OCI-LY1 (cell line): Measurements from ENCODE around the gene AZU1.

ENCODE experiments used
- H2AFZ ChIP-seq: fragments of 200-600 bp; sonication (generic), shearing (Covaris generic); 2 replicates; pipeline ENCODE4 v1.6.0; 2014; ENCODE audit warnings: antibody characterized with exemption, mild to moderate bottlenecking, low read length
- H3F3A ChIP-seq: fragments of 200-600 bp; sonication (generic), shearing (Covaris generic); 2 replicates; pipeline ENCODE4 v1.6.0; 2014; ENCODE audit warnings: mild to moderate bottlenecking, antibody characterized with exemption, low read length, moderate library complexity; ENCODE audit not compliant: insufficient read depth
- H3K27ac ChIP-seq: fragments of 200-600 bp; sonication (generic); 2 replicates; pipeline ENCODE4 v1.5.1; 2014; ENCODE audit warnings: low read length, mixed run types, mild to moderate bottlenecking, low read depth; ENCODE audit not compliant: poor library complexity, severe bottlenecking
- H3K27me3 ChIP-seq: fragments of 200-600 bp; sonication (generic); 2 replicates; pipeline ENCODE4 v1.6.0; 2014; ENCODE audit warnings: antibody characterized with exemption, mild to moderate bottlenecking, low read length, moderate library complexity; ENCODE audit not compliant: insufficient read depth
- H3K36me3 ChIP-seq: fragments of 200-600 bp; sonication (generic); 2 replicates; pipeline ENCODE4 v1.6.1; 2014; ENCODE audit warnings: mild to moderate bottlenecking, antibody characterized with exemption, low read length, moderate library complexity, mixed read lengths; ENCODE audit not compliant: insufficient read depth
- H3K4me1 ChIP-seq: fragments of 200-600 bp; sonication (generic); 2 replicates; pipeline ENCODE4 v1.5.1; 2014; ENCODE audit warnings: mild to moderate bottlenecking, low read length, moderate library complexity; ENCODE audit not compliant: insufficient read depth, severe bottlenecking
- H3K4me2 ChIP-seq: fragments of 200-600 bp; sonication (generic), shearing (Covaris generic); 2 replicates; pipeline ENCODE4 v1.6.1; 2014; ENCODE audit warnings: low read length
- H3K4me3 ChIP-seq: fragments of 200-600 bp; sonication (generic); 2 replicates; pipeline ENCODE4 v1.5.1; 2014; ENCODE audit warnings: low read length, low read depth, mild to moderate bottlenecking, mixed read lengths; ENCODE audit not compliant: poor library complexity, severe bottlenecking
- H3K79me2 ChIP-seq: fragments of 200-600 bp; shearing (Covaris generic); 2 replicates; pipeline ENCODE4 v1.6.1; 2016; ENCODE audit warnings: mixed run types, low read length, mixed read lengths; ENCODE audit not compliant: insufficient read depth
- H3K9ac ChIP-seq: fragments of 200-600 bp; sonication (generic), shearing (Covaris generic); 2 replicates; pipeline ENCODE4 v1.6.1; 2014; ENCODE audit warnings: mild to moderate bottlenecking, low read length, mixed read lengths
- H3K9me2 ChIP-seq: fragments of 200-600 bp; sonication (generic), shearing (Covaris generic); 2 replicates; pipeline ENCODE4 v1.6.1; 2014; ENCODE audit warnings: low read depth, mild to moderate bottlenecking, low read length, mixed read lengths
- H3K9me3 ChIP-seq: fragments of 200-600 bp; shearing (Covaris generic); 2 replicates; pipeline ENCODE4 v1.6.1; 2014; ENCODE audit warnings: low read length, mixed read lengths
- H4K20me1 ChIP-seq: fragments of 200-600 bp; sonication (generic), shearing (Covaris generic); 2 replicates; pipeline ENCODE4 v1.6.0; 2016; ENCODE audit warnings: mild to moderate bottlenecking, low read length; ENCODE audit not compliant: insufficient read depth
- EZH2 ChIP-seq: fragments of 200-600 bp; sonication (generic), shearing (Covaris generic); IDR thresholded peaks from 2 replicates; pipeline ENCODE4 v1.8.0; 2017; ENCODE audit warnings: borderline replicate concordance, mixed run types, mild to moderate bottlenecking, antibody characterized with exemption, low read length, moderate library complexity, mixed read lengths
- TF ChIP-seq, protein P1 (sequence below): fragments of 200-600 bp; sonication (generic), shearing (Covaris generic); IDR thresholded peaks from 2 replicates; pipeline ENCODE4 v1.5.1; 2017; ENCODE audit warnings: mild to moderate bottlenecking, antibody characterized with exemption, low read length, moderate library complexity, mixed read lengths

Gene AZU1

DNA sequence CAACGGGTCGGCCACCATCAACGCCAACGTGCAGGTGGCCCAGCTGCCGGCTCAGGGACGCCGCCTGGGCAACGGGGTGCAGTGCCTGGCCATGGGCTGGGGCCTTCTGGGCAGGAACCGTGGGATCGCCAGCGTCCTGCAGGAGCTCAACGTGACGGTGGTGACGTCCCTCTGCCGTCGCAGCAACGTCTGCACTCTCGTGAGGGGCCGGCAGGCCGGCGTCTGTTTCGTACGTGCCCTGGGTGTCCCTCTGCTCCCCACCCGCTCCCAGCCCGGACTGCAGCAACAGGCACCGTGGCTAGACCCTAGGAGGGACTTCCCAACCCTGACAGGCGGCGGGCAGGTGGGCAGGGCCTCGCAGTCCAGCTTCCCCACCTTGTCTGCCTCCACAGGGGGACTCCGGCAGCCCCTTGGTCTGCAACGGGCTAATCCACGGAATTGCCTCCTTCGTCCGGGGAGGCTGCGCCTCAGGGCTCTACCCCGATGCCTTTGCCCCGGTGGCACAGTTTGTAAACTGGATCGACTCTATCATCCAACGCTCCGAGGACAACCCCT, 28.0 kb downstream of the AZU1 start:
- Histone ChIP-seq H3K36me3 (no peaks in the 10 kb centered on the region), H3K27me3 (no peaks in the 10 kb centered on the region; the same call in 1 of the 2 replicates), H3K9me2 (no peaks in the 10 kb centered on the region), H3K27ac (no peak overlapping the region), H2AFZ (no peak overlapping the region), H3K4me2 (no peak overlapping the region), H3K9me3 (no peaks in the 10 kb centered on the region), H3K9ac (no peak overlapping the region), H3K4me3 (no peak overlapping the region), H4K20me1 (no peaks in the 10 kb centered on the region), H3F3A (no peaks in the 10 kb centered on the region), H3K4me1 (no peaks in the 10 kb centered on the region), H3K79me2 (no peaks in the 10 kb centered on the region)
- no peak for TF ChIP-seq EZH2
- TF ChIP-seq, protein P1, sequence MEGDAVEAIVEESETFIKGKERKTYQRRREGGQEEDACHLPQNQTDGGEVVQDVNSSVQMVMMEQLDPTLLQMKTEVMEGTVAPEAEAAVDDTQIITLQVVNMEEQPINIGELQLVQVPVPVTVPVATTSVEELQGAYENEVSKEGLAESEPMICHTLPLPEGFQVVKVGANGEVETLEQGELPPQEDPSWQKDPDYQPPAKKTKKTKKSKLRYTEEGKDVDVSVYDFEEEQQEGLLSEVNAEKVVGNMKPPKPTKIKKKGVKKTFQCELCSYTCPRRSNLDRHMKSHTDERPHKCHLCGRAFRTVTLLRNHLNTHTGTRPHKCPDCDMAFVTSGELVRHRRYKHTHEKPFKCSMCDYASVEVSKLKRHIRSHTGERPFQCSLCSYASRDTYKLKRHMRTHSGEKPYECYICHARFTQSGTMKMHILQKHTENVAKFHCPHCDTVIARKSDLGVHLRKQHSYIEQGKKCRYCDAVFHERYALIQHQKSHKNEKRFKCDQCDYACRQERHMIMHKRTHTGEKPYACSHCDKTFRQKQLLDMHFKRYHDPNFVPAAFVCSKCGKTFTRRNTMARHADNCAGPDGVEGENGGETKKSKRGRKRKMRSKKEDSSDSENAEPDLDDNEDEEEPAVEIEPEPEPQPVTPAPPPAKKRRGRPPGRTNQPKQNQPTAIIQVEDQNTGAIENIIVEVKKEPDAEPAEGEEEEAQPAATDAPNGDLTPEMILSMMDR, result no peak

DNA sequence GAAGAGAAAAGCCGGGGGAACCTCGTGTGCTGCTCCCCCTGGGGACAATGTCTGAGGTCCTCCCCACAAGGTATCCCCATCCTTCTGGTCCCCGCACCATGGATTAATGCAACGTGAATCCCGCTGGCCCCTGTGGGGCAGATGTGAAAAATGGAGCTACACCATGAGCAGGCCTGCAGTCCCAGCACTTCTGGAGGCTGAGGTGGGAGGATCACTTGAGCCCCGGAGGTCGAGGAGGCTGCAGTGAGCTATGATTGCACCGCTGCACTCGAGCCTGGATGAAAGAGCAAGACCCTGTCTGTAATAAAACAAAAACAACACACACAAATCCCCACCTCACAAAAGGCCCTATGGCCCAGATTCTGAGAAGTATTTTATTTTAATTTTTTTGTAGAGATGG, 30.6 kb downstream of the AZU1 start:
- no peak overlapping the region for H3K4me2 ChIP-seq
- H3K79me2 ChIP-seq, result no peaks in the 10 kb centered on the region
- no peaks in the 10 kb centered on the region for H4K20me1 ChIP-seq
- H3K36me3 ChIP-seq, result no peaks in the 10 kb centered on the region
- H3K4me3 ChIP-seq, result no peak overlapping the region
- no peak overlapping the region for H3K9ac ChIP-seq
- no peaks in the 10 kb centered on the region for H3K9me3 ChIP-seq
- H3K9me2 ChIP-seq, result no peaks in the 10 kb centered on the region
- TF ChIP-seq EZH2, result no peak
- TF ChIP-seq, protein P1, result no peak
- no peak overlapping the region for H2AFZ ChIP-seq
- no peaks in the 10 kb centered on the region for H3F3A ChIP-seq
- H3K27ac ChIP-seq, result no peak overlapping the region
- peaks cover 14% of the 10 kb centered on the region for H3K4me1 ChIP-seq
- no peaks in the 10 kb centered on the region for H3K27me3 ChIP-seq

DNA sequence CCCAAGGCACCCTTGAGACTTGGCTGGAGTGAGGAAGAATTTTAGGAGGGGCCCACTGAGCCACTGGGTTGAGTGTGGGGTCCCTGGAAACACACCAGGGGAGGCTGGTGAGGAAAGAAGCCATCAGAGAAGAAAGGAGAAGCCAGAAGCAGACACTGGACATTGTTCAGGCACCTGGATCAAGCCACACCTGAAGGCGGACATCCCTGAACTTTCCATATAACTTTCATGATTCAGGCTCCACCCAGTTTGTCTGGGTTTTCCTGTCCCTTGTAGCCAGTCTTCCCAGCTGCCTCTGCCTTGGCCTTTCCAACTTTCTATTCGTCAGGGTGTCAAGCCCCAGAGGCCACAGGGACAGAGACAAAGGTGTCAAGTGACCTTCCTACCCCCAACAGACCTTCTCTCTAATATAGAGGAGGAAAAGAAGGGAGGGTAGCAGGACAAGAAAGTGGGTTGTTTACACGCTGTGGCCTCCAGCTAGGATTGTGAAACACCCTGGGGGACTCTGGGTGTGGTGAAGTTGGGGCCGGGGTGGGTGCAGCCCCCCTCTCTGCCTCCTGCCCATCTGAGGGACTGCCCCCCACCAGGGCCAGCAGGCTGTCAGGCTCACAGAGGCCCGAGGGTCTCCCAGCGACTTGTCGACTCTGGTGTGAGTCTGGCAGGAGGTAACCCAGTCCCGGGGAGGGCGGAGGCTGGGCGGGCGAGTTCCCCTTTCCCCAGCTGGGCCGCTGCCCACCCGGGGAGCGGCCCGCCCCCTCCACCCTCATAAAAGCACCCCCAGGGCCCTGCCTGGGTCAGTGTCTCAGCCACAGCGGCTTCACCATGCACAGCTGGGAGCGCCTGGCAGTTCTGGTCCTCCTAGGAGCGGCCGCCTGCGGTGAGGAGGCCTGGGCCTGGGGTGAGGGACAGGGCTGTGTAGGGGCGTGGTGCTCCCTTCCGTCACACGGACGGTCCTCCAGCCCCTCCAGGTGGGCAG, 31.5 kb downstream of the AZU1 start, which contains the start of gene CFD:
CFD (plus strand) TSS at position 797 of the 976 bp plus-strand sequence; CDS start at position 823, 26 bp downstream.
- Histone ChIP-seq H3K4me3 (peak within 1 kb of the TSS; percentile 62), H3K4me2 (peak within 1 kb of the TSS; percentile 63), H3K79me2 (no peaks in the 10 kb centered on the region), H3K36me3 (no peaks in the 10 kb centered on the region), H3K9ac (peak within 1 kb of the TSS; percentile 55; the same call in 1 of the 2 replicates), H3K9me2 (no peaks in the 10 kb centered on the region), H3K27ac (no peak within 1 kb of the TSS), H3K4me1 (peaks cover 18% of the 10 kb centered on the region), H4K20me1 (no peaks in the 10 kb centered on the region), H2AFZ (no peak within 1 kb of the TSS), H3K9me3 (no peaks in the 10 kb centered on the region), H3F3A (no peaks in the 10 kb centered on the region), H3K27me3 (no peaks in the 10 kb centered on the region)
- no peak for TF ChIP-seq EZH2
- TF ChIP-seq, protein P1, result no peak
